Keratinocyte (primary cell): ENCODE results near the gene SLC6A8. TPM values are rescaled to one million over a fixed set of nuclear protein-coding genes. Genes with fewer than 3 reads are reported as not detected.

Experiments used
- DNase-seq: peaks from one replicate; pipeline ENCODE4 v3.0.0-alpha.2; 2011; ENCODE audit warnings: low read depth, missing footprints, low spot score
- FAIRE-seq: peaks from 2 replicates; lab custom pipeline; 2011; peaks lifted over from hg19 to GRCh38; lab: Jason Lieb, UNC
- H2AFZ ChIP-seq: 2 replicates; pipeline ENCODE4 v1.6.0; 2012; ENCODE audit warnings: low read length, control low read depth, inconsistent platforms; ENCODE audit not compliant: control insufficient read depth
- H3K27ac ChIP-seq: 2 replicates; pipeline ENCODE4 v1.5.1; 2011; ENCODE audit warnings: low read length; ENCODE audit not compliant: control insufficient read depth, insufficient read depth
- H3K27me3 ChIP-seq: 3 replicates; pipeline ENCODE4 v1.6.0; 2011; ENCODE audit warnings: low read length; ENCODE audit not compliant: control insufficient read depth, insufficient read depth; ENCODE audit errors: extremely low read depth
- H3K36me3 ChIP-seq, 2 experiments: 2 replicates in 1 of 2; 3 replicates in 1 of 2; pipeline ENCODE4 v1.5.1; 2011; ENCODE audit warnings: low read length in 2 of 2, mild to moderate bottlenecking in 1 of 2; ENCODE audit not compliant: control insufficient read depth in 2 of 2, insufficient read depth in 2 of 2; ENCODE audit errors: extremely low read depth in 1 of 2
- H3K4me1 ChIP-seq: 3 replicates; pipeline ENCODE4 v1.5.1; 2011; ENCODE audit warnings: low read length; ENCODE audit not compliant: control insufficient read depth, insufficient read depth; ENCODE audit errors: extremely low read depth
- H3K4me2 ChIP-seq: 3 replicates; pipeline ENCODE4 v1.6.0; 2011; ENCODE audit warnings: low read depth, low read length; ENCODE audit not compliant: control insufficient read depth, insufficient read depth; ENCODE audit errors: extremely low read depth
- H3K4me3 ChIP-seq, 3 experiments: fragments of 200-600 bp in 1 of 3; sonication (generic) in 1 of 3; 2 replicates in 2 of 3; 3 replicates in 1 of 3; pipeline ENCODE4 v1.5.1; 2011 to 2016; ENCODE audit warnings: low read length in 3 of 3, mild to moderate bottlenecking in 3 of 3, control low read depth in 2 of 3, inconsistent platforms in 1 of 3, low read depth in 1 of 3, mixed read lengths in 1 of 3, mixed run types in 1 of 3, moderate library complexity in 1 of 3; ENCODE audit not compliant: control insufficient read depth in 2 of 3, insufficient read depth in 2 of 3; ENCODE audit errors: extremely low read depth in 1 of 3
- H3K79me2 ChIP-seq: 2 replicates; pipeline ENCODE4 v1.6.0; 2012; ENCODE audit warnings: low read length; ENCODE audit not compliant: control insufficient read depth, insufficient read depth
- H3K9ac ChIP-seq: 3 replicates; pipeline ENCODE4 v1.6.0; 2011; ENCODE audit warnings: low read length; ENCODE audit not compliant: control insufficient read depth, insufficient read depth; ENCODE audit errors: extremely low read depth
- H3K9me1 ChIP-seq: 3 replicates; pipeline ENCODE4 v1.6.0; 2011; ENCODE audit warnings: low read length; ENCODE audit not compliant: control insufficient read depth, insufficient read depth; ENCODE audit errors: extremely low read depth
- H3K9me3 ChIP-seq: 2 replicates; pipeline ENCODE4 v1.5.1; 2012; ENCODE audit warnings: low read depth, low read length; ENCODE audit not compliant: control insufficient read depth
- H4K20me1 ChIP-seq: 3 replicates; pipeline ENCODE4 v1.6.0; 2011; ENCODE audit warnings: low read length; ENCODE audit not compliant: control insufficient read depth, insufficient read depth; ENCODE audit errors: extremely low read depth
- EZH2 ChIP-seq: IDR thresholded peaks from one replicate; pipeline ENCODE4 v1.6.1; 2012; ENCODE audit warnings: inconsistent platforms, mild to moderate bottlenecking, low read length, moderate library complexity
- dilution Hi-C: fragments of 300-500 bp; cut with MboI; formaldehyde crosslinking; loops from one replicate; pipeline ENCODE4 v1.7.0; 2020; ENCODE audit warnings: low sequenced_read_pairs; ENCODE audit not compliant: extremely low pct_ligation_motif_present
- polyA plus RNA-seq, 5 experiments: library from polyadenylated mRNA; depleted of rRNA in 3 of 5; stranded (reverse) in 3 of 5; stranded (forward) in 1 of 5; unstranded in 1 of 5; fragments of >200 nt; gene quantifications; 1 replicate in 1 of 5; 2 replicates in 3 of 5; 3 replicates in 1 of 5; pipeline versions ENCODE4 v1.2.1 to v1.2.3, GENCODE V29; 2011 to 2012; ENCODE audit warnings: missing spikeins in 2 of 5, low read depth in 1 of 5, low replicate concordance in 1 of 5
- TF ChIP-seq, protein P1 (sequence below), 3 experiments: IDR thresholded peaks in 1 of 3; conservative IDR thresholded peaks in 1 of 3; optimal IDR thresholded peaks in 1 of 3; 2 replicates in 2 of 3; 3 replicates in 1 of 3; pipeline versions ENCODE3 to v1.5.1; 2011; ENCODE audit warnings: low read length in 3 of 3, mild to moderate bottlenecking in 3 of 3, moderate library complexity in 2 of 3, control low read depth in 1 of 3, inconsistent platforms in 1 of 3; ENCODE audit not compliant: insufficient read depth in 2 of 3; ENCODE audit errors: extremely low read depth in 1 of 3

Gene SLC6A8
- polyA plus RNA-seq, 1 donor (not counting 4 experiments of a cell fraction or from before 2014, with no cell fraction given): 33.6 TPM

DNA sequence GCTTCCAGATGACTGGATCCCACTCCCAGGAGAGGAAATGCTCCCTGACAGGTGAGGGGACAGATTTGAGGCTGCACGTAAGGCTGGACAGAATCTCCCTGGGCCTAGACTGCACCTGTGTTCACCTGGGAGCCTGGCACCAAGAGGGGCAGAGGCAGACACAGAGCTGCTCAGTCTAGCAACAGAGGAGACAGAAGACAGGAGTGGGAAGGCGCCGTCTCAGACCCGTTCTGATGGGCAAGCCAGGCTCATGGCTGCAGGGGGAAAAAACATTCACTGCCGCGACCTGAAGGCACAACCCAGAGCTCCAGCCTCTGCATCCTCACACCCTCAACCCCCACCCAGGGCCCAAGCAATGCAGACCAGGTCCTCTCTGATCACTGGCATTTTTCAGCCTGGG, 19.7 kb downstream of the SLC6A8 start:
- Histone ChIP-seq H3K36me3 (peaks cover 3 to 4% of the 10 kb centered on the region in 2 experiments), H3K9ac (no peak overlapping the region), H3K4me1 (peaks cover 49% of the 10 kb centered on the region), H2AFZ (no peak overlapping the region), H3K27ac (no peak overlapping the region), H3K9me3 (no peaks in the 10 kb centered on the region), H3K9me1 (no peaks in the 10 kb centered on the region), H3K79me2 (peaks cover 5% of the 10 kb centered on the region), H4K20me1 (no peaks in the 10 kb centered on the region), H3K4me3 (no peak overlapping the region), H3K4me2 (no peak overlapping the region), H3K27me3 (no peaks in the 10 kb centered on the region)
- FAIRE-seq (no peak), DNase-seq (no peak)
- TF ChIP-seq, protein P1, sequence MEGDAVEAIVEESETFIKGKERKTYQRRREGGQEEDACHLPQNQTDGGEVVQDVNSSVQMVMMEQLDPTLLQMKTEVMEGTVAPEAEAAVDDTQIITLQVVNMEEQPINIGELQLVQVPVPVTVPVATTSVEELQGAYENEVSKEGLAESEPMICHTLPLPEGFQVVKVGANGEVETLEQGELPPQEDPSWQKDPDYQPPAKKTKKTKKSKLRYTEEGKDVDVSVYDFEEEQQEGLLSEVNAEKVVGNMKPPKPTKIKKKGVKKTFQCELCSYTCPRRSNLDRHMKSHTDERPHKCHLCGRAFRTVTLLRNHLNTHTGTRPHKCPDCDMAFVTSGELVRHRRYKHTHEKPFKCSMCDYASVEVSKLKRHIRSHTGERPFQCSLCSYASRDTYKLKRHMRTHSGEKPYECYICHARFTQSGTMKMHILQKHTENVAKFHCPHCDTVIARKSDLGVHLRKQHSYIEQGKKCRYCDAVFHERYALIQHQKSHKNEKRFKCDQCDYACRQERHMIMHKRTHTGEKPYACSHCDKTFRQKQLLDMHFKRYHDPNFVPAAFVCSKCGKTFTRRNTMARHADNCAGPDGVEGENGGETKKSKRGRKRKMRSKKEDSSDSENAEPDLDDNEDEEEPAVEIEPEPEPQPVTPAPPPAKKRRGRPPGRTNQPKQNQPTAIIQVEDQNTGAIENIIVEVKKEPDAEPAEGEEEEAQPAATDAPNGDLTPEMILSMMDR (optimal IDR thresholded peaks at IDR 0.05 in 1 of 3, IDR thresholded peaks at IDR 0.05 in 1 of 3, conservative IDR thresholded peaks at IDR 0.05 in 1 of 3; ENCODE audit: extremely low read depth in 1 of 3, insufficient read depth in 2 of 3, low read length in 3 of 3): no peak
- no peak for TF ChIP-seq EZH2
- dilution Hi-C loops: no loop called here

DNA sequence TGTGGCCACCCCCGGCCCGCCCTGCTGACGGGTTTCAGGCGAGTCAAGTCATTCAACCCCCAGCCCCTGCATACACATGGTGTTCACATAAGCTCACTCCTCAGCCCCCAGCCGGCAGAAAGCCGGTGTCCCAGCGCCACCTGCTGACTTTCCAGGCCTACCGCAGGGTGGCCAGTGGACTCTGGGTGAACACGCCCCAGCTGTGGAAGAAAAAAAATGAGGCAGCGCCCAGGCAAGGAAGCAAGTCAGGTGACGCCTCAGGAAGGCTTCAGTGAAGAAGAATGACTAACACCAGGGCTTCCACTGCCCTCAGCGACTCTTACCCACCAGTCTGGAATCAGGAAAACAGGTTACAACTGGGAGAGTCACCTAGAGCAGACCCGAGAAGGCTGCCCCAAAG, 20.7 kb downstream of the SLC6A8 start:
- Histone ChIP-seq H4K20me1 (no peaks in the 10 kb centered on the region), H3K79me2 (peaks cover 8% of the 10 kb centered on the region), H3K9me1 (no peaks in the 10 kb centered on the region), H3K27me3 (no peaks in the 10 kb centered on the region), H3K4me2 (no peak overlapping the region), H3K9me3 (no peaks in the 10 kb centered on the region), H3K9ac (no peak overlapping the region), H3K4me1 (peaks cover 45% of the 10 kb centered on the region), H3K4me3 (no peak overlapping the region), H3K36me3 (peaks cover 4 to 6% of the 10 kb centered on the region in 2 experiments), H2AFZ (no peak overlapping the region), H3K27ac (no peak overlapping the region)
- dilution Hi-C loops: no loop called here
- FAIRE-seq: no peak
- TF ChIP-seq EZH2: no peak
- TF ChIP-seq, protein P1 (optimal IDR thresholded peaks at IDR 0.05 in 1 of 3, IDR thresholded peaks at IDR 0.05 in 1 of 3, conservative IDR thresholded peaks at IDR 0.05 in 1 of 3; ENCODE audit: extremely low read depth in 1 of 3, insufficient read depth in 2 of 3, low read length in 3 of 3): peak; percentile 63 to 69 (median 68)
- no peak for DNase-seq
